IMR-90 (cell line): ENCODE measurements around the gene ANAPC1. TPM values are rescaled to one million over a fixed set of nuclear protein-coding genes. Genes with fewer than 3 reads are reported as not detected.

Source experiments
- ATAC-seq: fragments of 200-7000 bp; cut with Tn5 transposase; 2 replicates; pipeline ENCODE4 v1.9.1; 2020; ENCODE audit warnings: low read depth, mild to moderate bottlenecking, moderate library complexity
- BruUV-seq: library from RNA; stranded (reverse); fragments of 400-500 nt; replicated peaks from 2 replicates; lab custom pipeline; 2021; lab: Mats Ljungman, UMichigan
- CTCF ChIA-PET: fragments of 300-600 bp; formaldehyde crosslinking; extraction: SDS; loops from one replicate; lab custom pipeline; 2021; ENCODE audit warnings: antibody characterized with exemption; lab: Yijun Ruan, JAX
- POLR2A ChIA-PET: fragments of 300-600 bp; sonication (Branson Sonifier 250); formaldehyde crosslinking; loops from one replicate; lab custom pipeline; 2022; ENCODE audit warnings: antibody characterized with exemption; ENCODE audit not compliant: unreplicated experiment; lab: Charles Lee
- DNase-seq: peaks from one replicate; pipeline ENCODE4 v3.0.0; 2013
- H2AFZ ChIP-seq: replicated peaks from 2 replicates; pipeline ENCODE3; 2013; ENCODE audit warnings: low read length, mild to moderate bottlenecking; ENCODE audit not compliant: poor library complexity
- H2AK5ac ChIP-seq: 2 replicates; pipeline ENCODE4 v1.6.1; 2013; ENCODE audit warnings: low read depth, low read length, inconsistent platforms
- H2AK9ac ChIP-seq: replicated peaks from 2 replicates; pipeline ENCODE3; 2013; ENCODE audit warnings: mild to moderate bottlenecking, low read depth, low read length, moderate library complexity; ENCODE audit not compliant: poor library complexity
- H2BK120ac ChIP-seq: 2 replicates; pipeline ENCODE4 v1.6.1; 2013; ENCODE audit warnings: low read depth, low read length, inconsistent platforms
- H2BK15ac ChIP-seq: 3 replicates; pipeline ENCODE4 v1.6.1; 2013; ENCODE audit warnings: low read depth, low read length, inconsistent platforms
- H2BK20ac ChIP-seq: 2 replicates; pipeline ENCODE4 v1.6.1; 2013; ENCODE audit warnings: low read depth, mild to moderate bottlenecking, inconsistent platforms, low read length, moderate library complexity
- H2BK5ac ChIP-seq: 2 replicates; pipeline ENCODE4 v1.6.1; 2013; ENCODE audit warnings: mild to moderate bottlenecking, low read depth, low read length, inconsistent platforms; ENCODE audit not compliant: poor library complexity, severe bottlenecking
- H3K14ac ChIP-seq: replicated peaks from 2 replicates; pipeline ENCODE4 v1.6.1; 2013; ENCODE audit warnings: low read depth, low read length, inconsistent platforms
- H3K18ac ChIP-seq: 2 replicates; pipeline ENCODE4 v1.6.1; 2013; ENCODE audit warnings: low read depth, low read length, control low read depth
- H3K23ac ChIP-seq: 2 replicates; pipeline ENCODE4 v1.6.1; 2013; ENCODE audit warnings: low read depth, low read length, inconsistent platforms
- H3K27ac ChIP-seq: 2 replicates; pipeline ENCODE4 v1.5.1; 2013; ENCODE audit warnings: mild to moderate bottlenecking, control low read depth, low read length; ENCODE audit not compliant: insufficient read depth
- H3K27me3 ChIP-seq: 2 replicates; pipeline ENCODE4 v1.6.1; 2013; ENCODE audit warnings: low read length; ENCODE audit not compliant: control insufficient read depth, insufficient read depth
- H3K36me3 ChIP-seq: 2 replicates; pipeline ENCODE4 v1.6.1; 2013; ENCODE audit warnings: low read length, mixed read lengths; ENCODE audit not compliant: control insufficient read depth, insufficient read depth
- H3K4ac ChIP-seq: 2 replicates; pipeline ENCODE4 v1.6.1; 2013; ENCODE audit warnings: low read depth, low read length, inconsistent platforms
- H3K4me1 ChIP-seq: 2 replicates; pipeline ENCODE4 v1.6.1; 2013; ENCODE audit warnings: low read length, mixed read lengths; ENCODE audit not compliant: control insufficient read depth, insufficient read depth
- H3K4me2 ChIP-seq: 2 replicates; pipeline ENCODE4 v1.6.1; 2013; ENCODE audit warnings: low read depth, mild to moderate bottlenecking, control low read depth, low read length, moderate library complexity
- H3K4me3 ChIP-seq: 2 replicates; pipeline ENCODE4 v1.5.1; 2013; ENCODE audit warnings: low read depth, mild to moderate bottlenecking, control low read depth, low read length, moderate library complexity; ENCODE audit not compliant: insufficient read depth
- H3K56ac ChIP-seq: 2 replicates; pipeline ENCODE4 v1.6.1; 2013; ENCODE audit warnings: low read length, inconsistent platforms; ENCODE audit not compliant: insufficient read depth; ENCODE audit errors: extremely low read depth
- H3K79me1 ChIP-seq, 2 experiments: 2 replicates each; pipeline ENCODE4 v1.6.1; 2013; ENCODE audit warnings: low read length in 2 of 2, inconsistent platforms in 1 of 2, low read depth in 1 of 2
- H3K9ac ChIP-seq: 2 replicates; pipeline ENCODE4 v1.6.1; 2013; ENCODE audit warnings: low read depth, low read length, control low read depth
- H3K9me1 ChIP-seq: 2 replicates; pipeline ENCODE4 v1.6.1; 2013; ENCODE audit warnings: low read length, inconsistent platforms; ENCODE audit not compliant: insufficient read depth
- H3K9me3 ChIP-seq: 2 replicates; pipeline ENCODE4 v1.6.1; 2013; ENCODE audit warnings: low read length; ENCODE audit not compliant: control insufficient read depth, insufficient read depth
- H4K20me1 ChIP-seq: 2 replicates; pipeline ENCODE4 v1.6.1; 2013; ENCODE audit warnings: low read length, inconsistent platforms; ENCODE audit not compliant: insufficient read depth
- H4K5ac ChIP-seq: 2 replicates; pipeline ENCODE4 v1.6.1; 2013; ENCODE audit warnings: mild to moderate bottlenecking, low read depth, low read length, control low read depth
- H4K8ac ChIP-seq, 2 experiments: 2 replicates each; pipeline ENCODE4 v1.6.1; 2013; ENCODE audit warnings: low read depth in 2 of 2, low read length in 2 of 2, control low read depth in 1 of 2, inconsistent platforms in 1 of 2
- H4K91ac ChIP-seq: 2 replicates; pipeline ENCODE4 v1.6.1; 2013; ENCODE audit warnings: low read depth, low read length, inconsistent platforms; ENCODE audit not compliant: insufficient read depth
- BHLHE40 ChIP-seq: fragments of 150-350 bp; IDR thresholded peaks from 2 replicates; pipeline ENCODE4 v1.6.1; 2016; ENCODE audit warnings: mild to moderate bottlenecking, low read depth, low read length
- CHD1 ChIP-seq: IDR thresholded peaks from 2 replicates; pipeline ENCODE4 v1.6.1; 2012; ENCODE audit warnings: low read depth, low read length, improper control_type of control experiment
- CTCF ChIP-seq: conservative IDR thresholded peaks from 2 replicates; pipeline ENCODE4 v1.5.1; 2012; ENCODE audit warnings: mild to moderate bottlenecking, low read depth, low read length, improper control_type of control experiment
- FOS ChIP-seq: fragments of 150-350 bp; IDR thresholded peaks from 2 replicates; pipeline ENCODE4 v1.6.1; 2016; ENCODE audit warnings: low read depth, low read length
- MAFK ChIP-seq: IDR thresholded peaks from 2 replicates; pipeline ENCODE4 v1.6.1; 2012; ENCODE audit warnings: low read depth, low read length, improper control_type of control experiment
- MXI1 ChIP-seq: IDR thresholded peaks from 2 replicates; pipeline ENCODE4 v1.6.1; 2012; ENCODE audit warnings: low read depth, mild to moderate bottlenecking, low read length, moderate library complexity, borderline replicate concordance
- NFE2L2 ChIP-seq: fragments of 150-350 bp; IDR thresholded peaks from 2 replicates; pipeline ENCODE4 v1.6.1; 2016; ENCODE audit warnings: low read depth, mild to moderate bottlenecking, low read length
- RAD21 ChIP-seq: IDR thresholded peaks from 2 replicates; pipeline ENCODE4 v1.6.1; 2012; ENCODE audit warnings: low read length, improper control_type of control experiment
- RCOR1 ChIP-seq: IDR thresholded peaks from 2 replicates; pipeline ENCODE4 v1.6.1; 2012; ENCODE audit warnings: mild to moderate bottlenecking, low read length, improper control_type of control experiment; ENCODE audit not compliant: insufficient replicate concordance
- RFX5 ChIP-seq: IDR thresholded peaks from 2 replicates; pipeline ENCODE4 v1.8.0; 2012; ENCODE audit warnings: low read depth, mild to moderate bottlenecking, low read length, moderate library complexity
- SMC3 ChIP-seq: fragments of 150-350 bp; IDR thresholded peaks from 2 replicates; pipeline ENCODE4 v1.6.1; 2016; ENCODE audit warnings: low read depth, mild to moderate bottlenecking, antibody characterized with exemption, low read length, moderate library complexity
- WGBS, 2 experiments: methylation state at CpG; one replicate each; pipeline versions ENCODE4 v1.1.5 to v1.1.7; 2013; ENCODE audit warnings: missing lambda C conversion rate in 2 of 2; ENCODE audit not compliant: insufficient read length in 1 of 2; ENCODE audit errors: extremely low coverage in 2 of 2; 5-methylcytosine and 5-hydroxymethylcytosine counted together
- dilution Hi-C: fragments of 300-500 bp; cut with HindIII; formaldehyde crosslinking; loops from one replicate; pipeline ENCODE4 v1.14.3; 2018; ENCODE audit warnings: low sequenced_read_pairs; ENCODE audit not compliant: unreplicated experiment
- in situ Hi-C: fragments of 300-500 bp; cut with MboI; formaldehyde crosslinking; loops from 3 replicates; pipeline ENCODE4 v1.14.3; 2019; ENCODE audit warnings: low sequenced_read_pairs, inconsistent platforms, mixed read lengths
- intact Hi-C: fragments of 100-400 bp; cut with micrococcal nuclease; formaldehyde crosslinking; loops from 2 replicates; pipeline ENCODE4 v1.10.0; 2022
- polyA plus RNA-seq, 3 experiments: library from polyadenylated mRNA; depleted of rRNA; stranded (reverse); fragments of >200 nt; gene quantifications; 2 replicates each; pipeline ENCODE4 v1.2.3, GENCODE V29; 2012; ENCODE audit warnings: low replicate concordance in 1 of 3
- total RNA-seq: library from RNA; depleted of rRNA; stranded (reverse); fragments of >200 nt; gene quantifications from 2 replicates; pipeline ENCODE4 v1.2.3, GENCODE V29; 2012

The ANAPC1 gene
- total and polyA plus RNA-seq, 2 of the 4 experiments (the other 2 are of a cell fraction) = 14.6 to 50.7 TPM

GRCh38 chr2:111910609-111911277 is 26.8 kb upstream of the ANAPC1 start:
- H3K9me3 ChIP-seq = no peaks in the 10 kb centered on the region
- H3K36me3 ChIP-seq = no peaks in the 10 kb centered on the region
- no peaks in the 10 kb centered on the region for H3K79me1 ChIP-seq
- no peak overlapping the region for H4K8ac ChIP-seq
- H4K20me1 ChIP-seq = no peaks in the 10 kb centered on the region
- dilution Hi-C loops = no loop called here
- in situ Hi-C loops = no loop called here
- H3K27me3 ChIP-seq = peaks cover 12% of the 10 kb centered on the region
- H3K27ac ChIP-seq = no peak overlapping the region
- ChIA-PET POLR2A (no interaction called here), CTCF (no interaction called here)
- WGBS, 2 experiments = no CpG with 5 or more reads among the region's 2 CpGs
- no peak overlapping the region for H2BK20ac ChIP-seq
- intact Hi-C loops = no loop called here
- no peak overlapping the region for H4K5ac ChIP-seq
- H2BK15ac ChIP-seq = no peak overlapping the region
- H3K23ac ChIP-seq = no peak overlapping the region
- no peak overlapping the region for H2BK5ac ChIP-seq
- no peak overlapping the region for H3K4ac ChIP-seq
- no peaks in the 10 kb centered on the region for H3K9me1 ChIP-seq
- H3K56ac ChIP-seq = no peak overlapping the region
- no peak overlapping the region for H2AFZ ChIP-seq
- BruUV-seq = no TSS peak
- no peak for TF ChIP-seq SMC3
- TF ChIP-seq CTCF = no peak
- TF ChIP-seq BHLHE40 = no peak
- TF ChIP-seq RFX5 = no peak
- TF ChIP-seq RAD21 = no peak
- TF ChIP-seq CHD1 = no peak
- no peak for TF ChIP-seq NFE2L2
- TF ChIP-seq MAFK = no peak
- TF ChIP-seq RCOR1 = no peak
- no peak for TF ChIP-seq MXI1
- TF ChIP-seq FOS = no peak
- H3K9ac ChIP-seq = no peak overlapping the region
- H3K14ac ChIP-seq = no peak overlapping the region
- H3K4me3 ChIP-seq = no peak overlapping the region
- DNase-seq (no peak), ATAC-seq (no peak; the same call in 1 of the 2 replicates)
- H3K4me2 ChIP-seq = no peak overlapping the region; the same call in 1 of the 2 replicates
- H2AK5ac ChIP-seq = no peak overlapping the region
- H2BK120ac ChIP-seq = no peak overlapping the region
- H3K18ac ChIP-seq = no peak overlapping the region; the same call in 1 of the 2 replicates
- H4K91ac ChIP-seq = no peak overlapping the region
- peaks cover 4% of the 10 kb centered on the region; the same call in 1 of the 2 replicates for H3K4me1 ChIP-seq
- H2AK9ac ChIP-seq = no peak overlapping the region
